DLD1 (cell line): ENCODE results near the gene FAM78B.

ENCODE experiments used
- in situ Hi-C: cut with HindIII; loops from 2 replicates; pipeline ENCODE4 v1.10.0; 2017; ENCODE audit warnings: low sequenced_read_pairs

The FAM78B gene

GRCh38 chr1:166020210-166020609 lies 146.6 kb downstream of the FAM78B start:
- in situ Hi-C loops: no loop called here
